HG02973 (cell line): ENCODE results near the gene MAN1A1.
"Not testable (repeated sequence)": the region's sequence is repeated elsewhere in the genome, so short reads cannot be mapped to it uniquely, and the experiment has no call there.

ENCODE experiments used
- ATAC-seq: cut with Tn5 transposase; IDR thresholded peaks from one replicate; pipeline ENCODE4 v1.9.1; 2021; ENCODE audit warnings: moderate library complexity; ENCODE audit not compliant: unreplicated experiment

The MAN1A1 gene

DNA sequence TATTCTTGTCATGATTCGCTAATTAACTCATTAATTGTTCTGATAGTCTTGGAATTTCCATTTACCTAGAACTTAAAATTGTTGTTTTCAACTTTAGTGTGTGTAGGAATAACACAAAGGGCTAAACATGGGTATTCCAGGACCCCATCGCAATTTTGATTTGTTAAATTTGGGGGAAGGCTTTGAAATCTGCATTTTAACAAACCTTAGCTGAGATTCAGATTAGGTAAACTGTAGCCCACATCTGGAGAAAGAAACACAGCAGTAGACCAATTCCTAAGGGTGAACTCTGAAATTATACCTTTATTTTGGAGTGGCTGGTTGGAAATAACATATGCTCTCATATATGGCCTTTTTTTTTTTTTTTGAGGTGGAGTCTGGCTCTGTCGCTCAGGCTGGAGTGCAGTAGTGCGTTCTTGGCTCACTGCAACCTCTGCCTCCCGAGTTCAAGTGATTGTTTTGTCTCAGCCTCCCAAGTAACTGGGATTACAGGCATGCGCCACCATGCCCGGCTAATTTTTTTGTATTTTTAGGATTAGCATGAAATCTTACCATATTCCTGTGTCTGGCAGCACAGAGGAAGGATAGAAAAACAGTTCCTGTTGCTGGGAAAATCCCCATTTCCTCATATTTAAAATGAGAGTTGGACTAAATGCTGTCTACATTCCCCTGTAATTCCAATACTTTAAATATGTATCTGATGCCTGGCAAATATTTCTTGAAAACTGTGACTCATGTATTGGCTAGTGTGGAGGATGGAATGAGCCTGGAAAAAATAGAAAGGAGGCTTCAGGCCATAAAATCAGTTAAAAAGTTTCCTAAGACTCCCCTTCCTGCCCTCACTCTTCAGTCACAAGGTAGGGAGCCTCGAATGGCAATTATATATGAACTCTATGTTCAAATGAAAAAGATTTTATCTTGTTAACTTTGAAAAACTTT is 174.4 kb downstream of the MAN1A1 start:
- no peak for ATAC-seq

DNA sequence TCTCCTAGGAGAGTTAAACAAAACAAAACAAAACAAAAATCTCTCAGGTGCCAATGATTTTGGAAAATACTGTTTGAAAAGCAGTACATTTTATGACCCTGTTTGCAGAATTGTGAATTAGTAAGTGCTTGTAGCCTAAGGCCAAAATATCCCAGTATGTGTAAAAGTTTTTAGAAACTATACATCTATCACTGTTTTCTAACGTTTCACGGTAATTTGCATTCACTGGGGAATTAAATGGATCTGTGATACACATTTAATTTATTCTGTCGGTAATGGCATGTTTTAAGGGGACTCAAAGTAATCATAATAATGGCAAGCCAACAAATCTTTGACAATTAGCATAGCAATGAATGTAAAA is 175.5 kb downstream of the MAN1A1 start:
- no peak for ATAC-seq

DNA sequence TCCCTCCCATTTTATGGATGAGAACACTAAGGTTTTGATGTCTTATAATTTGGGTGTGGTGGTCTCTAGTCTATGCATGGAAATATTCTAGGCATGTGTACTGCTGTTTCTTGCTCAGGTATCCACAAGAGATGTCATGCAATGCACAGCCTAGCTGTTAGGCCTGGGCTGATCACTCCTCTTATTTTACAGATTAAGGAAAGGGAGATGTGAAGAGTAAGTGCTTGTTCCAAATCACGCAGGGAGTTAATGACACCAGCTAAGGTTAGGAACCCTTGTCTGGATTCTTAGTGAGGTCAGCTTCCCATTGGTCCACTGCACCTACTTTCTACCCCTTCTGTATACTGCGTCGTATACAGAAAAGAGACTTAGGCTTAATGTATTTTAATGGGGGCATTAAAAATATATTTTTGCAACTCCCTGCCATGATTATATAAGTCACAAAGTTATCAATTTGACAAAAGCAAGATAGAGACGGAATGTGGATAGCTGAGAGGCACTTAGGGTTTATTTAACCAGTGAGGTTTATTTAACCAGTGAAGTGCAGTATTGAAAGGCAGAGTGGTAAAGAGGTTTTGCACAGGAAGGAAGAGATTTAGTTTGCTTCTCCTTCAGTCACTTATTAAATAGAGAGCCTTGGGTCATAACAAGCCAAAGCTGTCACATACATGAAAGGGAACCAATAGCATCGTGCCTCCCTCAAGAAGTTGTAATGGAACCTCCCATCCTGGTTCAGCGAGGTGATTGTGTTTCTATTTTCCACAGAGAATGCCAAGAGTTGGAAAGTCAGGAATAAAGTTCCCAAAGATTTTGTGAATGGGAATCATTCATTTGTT is 176.1 kb downstream of the MAN1A1 start:
- no peak for ATAC-seq

DNA sequence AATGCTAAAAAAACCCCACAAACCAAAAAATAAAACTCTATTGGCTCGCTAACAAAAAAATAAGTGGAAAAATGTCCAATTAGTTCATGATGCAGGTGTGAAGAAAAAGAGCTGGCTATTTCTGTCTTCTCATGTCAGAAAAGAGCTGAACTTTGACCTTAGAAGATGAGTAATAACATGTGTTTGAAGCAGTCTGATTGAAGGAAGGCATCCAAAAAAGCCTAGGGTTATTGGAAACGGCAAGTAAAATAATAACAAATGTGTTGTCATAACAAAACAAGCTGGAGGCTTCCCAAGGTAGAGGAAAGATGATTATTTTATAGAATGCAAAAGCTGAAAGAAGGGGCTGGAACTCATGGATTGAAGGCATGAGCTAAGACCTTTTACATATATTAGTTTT is 176.7 kb downstream of the MAN1A1 start:
- no peak for ATAC-seq

DNA sequence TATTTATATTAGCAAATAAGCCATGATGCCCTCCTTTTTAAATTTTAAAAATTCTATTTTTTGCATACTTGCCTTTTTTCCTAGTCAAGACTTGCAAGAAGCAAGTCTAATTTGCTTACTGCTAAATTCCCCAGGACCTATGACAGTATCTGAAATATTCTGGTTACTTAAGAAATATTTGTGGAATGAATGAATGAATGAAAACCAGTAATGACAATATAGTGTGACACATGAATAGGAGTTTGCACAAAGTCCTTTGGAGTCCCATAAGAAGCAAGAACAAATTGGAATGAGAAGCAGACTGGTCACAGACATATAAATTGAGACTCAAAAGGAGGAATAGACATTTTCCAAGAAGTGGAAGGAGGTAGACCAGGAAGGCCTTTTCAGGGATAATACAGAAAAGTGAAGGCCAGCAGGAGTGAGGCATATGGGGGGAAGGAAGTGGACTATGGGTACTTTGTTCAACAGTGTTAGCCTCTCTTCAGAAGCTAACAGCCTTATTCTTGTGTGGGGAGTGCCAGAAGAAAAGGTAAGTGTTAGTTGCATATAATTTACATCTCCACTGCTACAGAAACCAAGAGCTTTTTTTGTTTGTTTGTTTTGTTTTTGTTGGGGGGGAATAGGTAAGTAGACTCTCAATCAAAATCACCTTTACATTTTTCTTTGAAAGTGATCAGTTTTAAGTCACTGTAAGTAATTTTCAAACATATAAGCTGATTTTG is 177.5 kb downstream of the MAN1A1 start:
- ATAC-seq: no peak

DNA sequence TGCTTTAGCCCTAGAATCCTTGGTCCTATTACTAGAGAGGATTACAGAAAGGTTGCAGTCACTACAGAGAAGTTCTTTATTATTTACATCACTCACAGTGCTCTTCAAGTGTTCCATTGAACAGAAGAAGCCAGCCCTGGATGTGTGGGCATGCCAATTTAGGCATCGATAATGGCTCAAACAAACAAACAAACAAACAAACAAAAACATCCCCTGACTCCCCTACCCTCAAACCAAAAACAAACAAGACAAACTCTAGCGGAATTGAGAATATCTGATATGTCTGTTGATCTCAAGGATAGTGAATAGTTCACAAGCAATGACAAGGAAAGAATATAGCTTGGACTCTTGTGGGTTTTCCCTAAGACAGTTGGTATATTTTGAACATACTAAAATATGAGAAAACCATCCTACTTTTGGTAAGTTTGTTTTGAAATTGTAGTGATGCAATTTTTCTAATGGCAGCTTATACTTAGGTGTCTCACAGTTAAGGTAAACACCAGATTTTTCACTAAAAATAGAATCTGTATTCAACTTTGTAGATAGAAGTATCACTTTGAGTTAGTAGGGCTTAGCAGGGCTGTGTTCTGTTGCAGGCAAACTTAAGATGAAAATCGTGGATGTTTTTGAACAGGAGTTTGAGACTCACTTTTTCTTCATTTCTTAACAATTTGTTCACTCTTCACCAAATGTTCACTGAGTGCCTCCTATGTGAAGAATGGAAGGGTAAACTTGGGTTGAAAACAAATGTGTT is 178.3 kb downstream of the MAN1A1 start:
- no peak for ATAC-seq

DNA sequence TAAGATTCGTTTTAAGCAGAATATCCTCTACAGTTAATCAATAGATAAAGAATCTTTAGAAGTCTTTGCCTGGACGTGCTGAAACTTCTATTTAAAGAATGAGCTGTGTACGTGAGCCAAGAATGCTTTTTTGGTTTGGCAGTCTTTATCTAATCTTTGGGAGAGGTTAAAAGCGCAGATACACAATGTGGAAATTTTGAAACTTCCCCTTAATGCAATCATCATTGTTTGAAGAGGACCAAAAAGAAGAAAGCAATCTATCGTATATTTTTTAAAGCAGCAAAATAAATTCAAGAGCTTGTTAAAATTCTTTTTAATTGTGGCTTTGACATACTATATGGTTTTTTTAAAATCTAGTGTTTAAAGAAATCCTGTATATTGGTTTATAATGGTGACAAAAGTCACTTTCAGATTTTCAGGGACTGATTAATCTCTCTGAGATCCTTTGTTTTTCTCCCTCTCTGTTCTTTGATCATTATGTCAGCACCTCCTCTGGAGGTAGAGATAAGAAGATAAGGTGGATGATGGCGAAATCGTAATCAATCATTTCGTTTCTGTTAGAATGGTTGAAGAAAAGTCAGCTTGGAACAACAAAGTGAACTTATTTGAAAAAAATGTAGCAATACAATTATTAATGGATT is 179.0 kb downstream of the MAN1A1 start:
- ATAC-seq: no peak

DNA sequence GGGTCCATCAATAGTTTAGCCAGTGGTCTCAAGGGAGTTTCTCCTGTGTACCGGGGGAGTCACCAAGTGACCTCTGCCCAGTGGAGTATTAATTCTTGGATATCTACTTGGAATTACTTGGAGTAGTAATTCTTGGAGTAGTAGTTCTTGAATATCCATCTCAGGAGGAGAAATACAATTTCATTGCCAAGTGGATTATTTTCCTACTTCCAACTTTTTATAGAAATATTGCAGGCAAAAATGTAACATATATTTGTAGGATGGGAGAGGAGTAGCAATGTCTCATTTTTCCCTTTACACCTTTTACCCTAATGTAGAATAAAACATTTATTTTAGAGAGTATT is 179.5 kb downstream of the MAN1A1 start:
- no peak for ATAC-seq

DNA sequence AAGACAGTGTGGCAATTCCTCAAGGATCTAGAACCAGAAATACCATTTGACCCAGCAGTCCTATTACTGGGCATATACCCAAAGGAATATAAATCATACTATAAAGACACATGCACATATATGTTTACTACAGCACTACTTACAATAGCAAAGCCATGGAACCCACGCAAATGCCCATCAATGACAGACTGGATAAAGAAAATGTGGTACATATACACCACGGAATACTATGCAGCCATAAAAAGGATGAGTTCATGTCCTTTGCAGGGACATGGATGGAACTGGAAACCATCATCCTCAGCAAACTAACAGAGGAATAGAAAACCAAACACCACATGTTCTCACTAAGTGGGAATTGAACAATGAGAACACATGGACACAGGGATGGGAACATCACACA is 180.2 kb downstream of the MAN1A1 start:
- not testable (repeated sequence) for ATAC-seq

DNA sequence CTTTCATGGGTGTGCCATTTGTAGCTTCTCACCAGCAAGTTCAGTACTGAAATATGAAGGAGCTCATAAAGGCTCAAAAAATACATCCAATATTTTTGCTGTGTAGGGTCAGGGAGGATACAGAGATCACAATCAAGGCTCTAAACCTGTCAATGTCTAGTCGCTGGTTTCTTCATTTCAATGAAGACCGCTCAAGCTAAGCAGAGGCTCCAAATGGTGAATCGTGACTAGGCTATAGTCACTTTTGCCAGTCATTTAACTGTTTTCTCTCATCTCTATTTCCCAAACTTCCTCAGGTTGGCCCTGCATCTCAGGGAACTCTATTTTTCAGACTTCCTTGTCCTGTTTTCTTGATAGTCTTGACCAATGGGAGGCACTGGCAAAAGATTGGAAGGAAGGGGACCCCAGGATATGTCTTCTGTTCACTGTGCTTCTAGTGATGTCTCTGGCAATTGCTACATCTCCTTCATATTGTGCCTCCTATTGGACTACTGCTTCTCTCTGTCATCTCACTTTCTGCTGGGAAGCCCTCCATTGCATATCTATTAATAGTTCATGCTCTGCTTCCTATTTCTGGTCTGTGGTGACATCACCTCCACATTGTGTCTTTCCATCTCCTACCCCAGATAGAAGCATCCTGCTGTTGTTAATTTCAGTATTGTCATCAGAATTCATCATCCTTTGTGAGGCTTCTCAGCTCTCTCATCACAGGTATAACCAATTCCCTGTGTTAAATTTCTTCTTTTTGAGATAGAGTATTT is 183.4 kb downstream of the MAN1A1 start:
- no peak for ATAC-seq

DNA sequence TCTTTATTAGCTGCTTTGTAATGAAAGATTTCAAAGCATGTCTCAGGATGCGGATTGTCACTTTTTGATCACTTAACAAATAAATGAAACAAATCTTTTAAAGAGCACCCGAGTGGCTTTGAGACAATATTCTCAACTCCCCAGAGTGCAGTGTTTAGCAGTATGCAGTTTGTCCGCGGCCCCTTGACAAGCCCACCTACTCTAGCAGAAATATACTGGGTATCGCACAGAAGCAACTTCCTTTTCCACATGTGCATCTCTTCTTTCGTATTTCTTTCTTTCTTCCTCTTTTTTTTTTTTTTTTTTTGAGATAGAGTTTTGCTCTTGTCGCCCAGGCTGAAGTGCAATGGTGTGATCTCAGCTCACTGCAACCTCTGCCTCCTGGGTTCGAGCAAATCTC is 186.6 kb downstream of the MAN1A1 start:
- ATAC-seq: no peak

DNA sequence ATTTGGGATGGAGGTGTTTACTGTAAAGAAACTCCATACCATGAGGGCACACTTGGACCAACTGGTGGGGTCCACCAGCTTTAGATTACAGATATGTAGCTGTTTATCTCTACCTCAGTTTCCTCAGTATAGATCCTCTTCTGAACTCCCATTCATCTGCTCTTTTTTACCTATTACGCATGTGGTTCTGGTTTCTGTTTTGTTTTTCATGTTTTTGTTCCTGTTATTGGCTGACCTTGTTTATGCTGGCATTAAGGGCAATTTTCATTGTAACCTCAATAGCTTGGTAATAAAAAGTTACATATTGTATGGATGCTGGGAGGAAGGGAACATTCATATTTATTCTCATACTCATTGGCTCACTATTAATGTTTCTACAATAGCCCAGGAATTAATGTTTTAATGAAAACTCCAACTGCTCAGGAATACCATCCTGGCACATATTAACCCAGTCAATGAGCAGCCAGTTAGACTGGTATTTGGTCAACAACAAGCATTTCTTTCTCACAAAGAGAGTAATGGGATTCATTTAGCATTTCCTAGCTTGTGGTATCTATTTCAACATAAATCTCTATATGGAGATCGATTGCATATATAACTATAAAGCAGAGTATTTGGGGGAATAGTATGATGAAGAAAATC is 187.3 kb downstream of the MAN1A1 start:
- peak; percentile 76 for ATAC-seq

DNA sequence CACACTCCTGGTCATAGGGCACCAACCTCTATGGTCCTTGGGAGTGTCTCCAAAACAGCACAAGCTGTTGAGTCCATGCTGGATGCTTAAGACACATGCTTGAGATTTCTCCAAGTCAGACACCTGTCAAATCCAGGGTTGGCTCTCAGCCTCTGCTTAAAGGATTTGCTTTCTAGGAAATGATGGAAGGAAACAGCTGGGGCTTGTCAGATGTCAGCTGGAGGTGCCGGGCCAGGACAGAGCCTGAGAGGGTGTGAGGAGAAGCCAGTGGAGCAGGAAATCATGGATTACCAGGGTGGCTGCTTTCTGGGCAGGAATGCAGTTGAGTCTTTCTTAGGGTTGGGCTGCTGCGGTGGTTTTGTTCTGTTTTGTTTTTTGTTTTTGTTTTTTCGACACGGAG is 188.1 kb downstream of the MAN1A1 start:
- ATAC-seq: no peak

DNA sequence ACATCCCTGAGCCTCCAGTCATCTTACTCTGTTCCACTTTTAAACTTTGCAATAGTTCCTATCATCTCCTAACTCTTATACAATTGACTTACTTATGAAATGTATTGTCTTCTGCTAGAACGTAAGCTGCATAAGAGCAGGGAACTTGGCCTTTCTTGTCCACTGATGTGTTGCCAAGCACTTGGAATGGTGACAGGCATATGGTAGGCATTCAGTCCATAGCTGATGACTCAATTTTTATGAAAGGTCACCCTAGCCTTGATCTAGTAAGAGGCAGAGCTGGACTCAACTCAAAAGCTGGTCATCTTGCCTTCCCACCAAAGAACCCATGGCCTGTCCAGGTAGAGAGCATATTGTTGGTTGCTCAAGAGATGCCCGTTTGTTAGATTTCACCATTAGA is 188.7 kb downstream of the MAN1A1 start:
- ATAC-seq: no peak

DNA sequence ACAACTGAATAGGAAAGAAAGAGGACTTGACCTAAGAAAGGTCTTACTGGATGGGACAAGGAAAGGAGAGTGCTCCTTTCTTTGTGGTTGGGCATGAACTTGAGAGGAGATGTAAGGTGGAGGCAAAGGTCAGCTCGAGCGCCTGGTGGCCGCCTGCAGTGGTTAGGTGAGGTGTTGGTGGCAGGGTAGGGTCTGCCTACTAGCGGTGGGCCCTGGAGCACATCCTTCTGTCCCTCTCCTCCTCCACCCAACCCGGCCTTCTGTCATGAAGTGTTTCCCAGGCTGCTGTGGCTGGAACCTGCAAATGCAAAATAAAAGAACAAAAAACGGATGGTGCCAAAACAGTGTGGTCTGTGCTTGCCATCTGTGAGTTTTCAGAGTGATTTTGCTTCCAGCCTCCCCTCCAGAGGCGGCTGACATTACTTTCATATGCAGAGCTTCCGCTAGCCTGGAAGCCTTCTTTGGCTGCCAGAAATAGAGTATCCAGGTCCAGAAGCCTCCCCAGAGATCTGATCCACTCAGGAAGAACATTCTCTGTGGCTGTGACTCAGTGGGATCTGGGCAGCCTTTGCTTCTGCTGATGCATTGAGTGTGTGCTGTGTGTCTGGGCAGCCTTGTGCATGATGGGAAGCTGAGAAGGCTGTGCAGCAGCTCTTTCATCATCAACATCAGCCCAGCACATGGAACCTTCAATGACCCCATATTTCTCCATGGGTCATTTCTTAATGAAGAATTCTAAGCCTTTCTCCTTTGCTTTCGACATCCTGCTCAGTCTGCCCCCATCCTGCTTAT is 191.3 kb downstream of the MAN1A1 start:
- no peak for ATAC-seq

DNA sequence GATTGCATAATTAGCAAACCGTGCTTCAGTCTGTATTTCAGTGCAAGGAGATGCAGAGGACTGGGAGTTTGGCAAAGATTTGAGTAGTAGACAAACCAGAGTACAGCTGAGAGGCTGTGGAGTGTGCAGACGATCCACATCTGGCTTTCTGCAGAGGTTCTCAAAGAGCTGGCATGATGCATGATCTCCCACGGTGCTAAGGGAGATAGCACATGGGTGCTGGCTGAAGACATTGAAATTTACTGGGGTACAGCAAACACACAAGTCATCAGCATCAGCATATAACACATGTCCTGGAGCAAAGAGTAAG is 192.1 kb downstream of the MAN1A1 start:
- ATAC-seq: no peak

DNA sequence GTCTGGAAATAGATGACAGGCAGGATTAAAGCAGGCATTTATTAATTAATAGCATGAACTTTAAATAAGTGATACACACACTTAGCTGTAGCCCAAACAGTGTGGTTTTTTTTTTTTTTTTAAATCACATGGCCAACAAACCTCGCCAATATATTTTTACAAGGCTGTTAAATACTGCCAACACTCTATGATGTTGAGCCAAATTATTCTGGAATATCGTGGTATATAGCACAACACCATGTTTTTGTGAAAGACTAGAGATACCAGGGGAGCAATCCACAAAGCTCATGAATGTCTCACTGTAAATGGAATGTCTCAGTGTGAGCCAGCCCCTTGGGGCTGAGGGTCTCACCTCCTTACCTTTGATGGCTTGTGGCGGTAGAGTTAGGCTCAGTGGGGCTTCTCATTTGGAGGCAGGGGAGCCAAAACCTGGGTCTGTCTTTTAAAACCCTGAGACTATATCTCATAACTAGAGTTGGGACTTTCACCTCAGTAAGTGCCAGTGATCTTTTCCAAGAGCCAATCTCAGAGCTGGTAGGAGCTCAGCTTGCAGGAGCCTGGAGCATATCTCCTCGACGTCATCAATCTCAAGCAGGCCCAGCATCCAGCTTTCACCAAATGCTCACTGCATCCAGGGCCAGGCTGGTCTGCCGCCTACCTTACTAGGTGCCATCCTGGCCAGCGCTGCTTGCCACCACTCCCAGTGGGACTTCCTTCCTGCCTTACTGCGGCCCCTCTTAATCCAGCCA is 192.6 kb downstream of the MAN1A1 start:
- no peak for ATAC-seq

DNA sequence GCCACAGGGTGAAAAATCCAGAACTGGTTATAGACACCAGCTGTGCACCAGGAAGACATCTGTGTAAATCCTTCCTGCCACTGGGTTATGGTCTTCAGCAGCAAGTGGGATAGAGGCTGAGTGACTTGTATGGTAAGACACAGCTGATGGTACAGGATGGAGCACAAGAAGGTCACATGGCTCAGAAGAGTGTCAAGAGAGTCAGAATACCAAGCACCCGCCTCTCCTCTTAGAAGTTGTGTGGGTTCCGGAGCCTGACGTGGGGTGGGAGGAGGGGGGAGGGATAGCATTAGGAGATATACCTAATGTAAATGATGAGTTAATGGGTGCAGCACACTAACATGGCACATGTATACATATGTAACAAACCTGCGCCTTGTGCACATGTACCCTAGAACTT is 193.5 kb downstream of the MAN1A1 start:
- not testable (repeated sequence) for ATAC-seq
